Common myeloid progenitor, CD34-positive (primary cell): ENCODE measurements around the gene KLF12.

Experiments
- CTCF ChIA-PET: fragments of 350-600 bp; sonication (Branson Sonifier 250); formaldehyde crosslinking; loops from one replicate; lab custom pipeline; 2021; ENCODE audit warnings: antibody characterized with exemption; lab: Charles Lee
- POLR2A ChIA-PET: fragments of 350-600 bp; sonication (Branson Sonifier 250); formaldehyde crosslinking; loops from one replicate; lab custom pipeline; 2021; ENCODE audit warnings: antibody characterized with exemption; lab: Charles Lee
- DNase-seq, 3 donors: peaks; one replicate each; pipeline versions ENCODE4 v3.0.0 to v3.0.0-alpha.2; 2013
- H3K27ac ChIP-seq, 2 experiments: 1 replicate in 1 of 2; 2 replicates in 1 of 2; pipeline ENCODE4 v1.7.0; 2013; ENCODE audit warnings: inconsistent platforms in 2 of 2, low read length in 2 of 2, mild to moderate bottlenecking in 2 of 2, low read depth in 1 of 2, moderate library complexity in 1 of 2; ENCODE audit not compliant: severe bottlenecking in 2 of 2, insufficient read depth in 1 of 2, poor library complexity in 1 of 2
- H3K27me3 ChIP-seq, 5 experiments: replicated peaks in 2 of 5; 1 replicate in 3 of 5; 2 replicates in 2 of 5; pipeline versions ENCODE4 v1.6.1 to v1.7.0; 2013; ENCODE audit warnings: low read length in 4 of 5, mild to moderate bottlenecking in 2 of 5, moderate library complexity in 2 of 5, inconsistent platforms in 1 of 5; ENCODE audit not compliant: insufficient read depth in 5 of 5, control insufficient read depth in 4 of 5
- H3K36me3 ChIP-seq, 4 experiments: 1 replicate in 2 of 4; 2 replicates in 2 of 4; pipeline versions ENCODE4 v1.6.1 to v1.7.0; 2013; ENCODE audit warnings: low read length in 3 of 4, control low read depth in 1 of 4, mild to moderate bottlenecking in 1 of 4; ENCODE audit not compliant: control insufficient read depth in 4 of 4, insufficient read depth in 4 of 4
- H3K4me1 ChIP-seq, 4 experiments: 1 replicate in 3 of 4; 2 replicates in 1 of 4; pipeline versions ENCODE4 v1.6.1 to v1.7.1; 2013; ENCODE audit warnings: low read length in 3 of 4, mild to moderate bottlenecking in 3 of 4, control low read depth in 1 of 4, inconsistent platforms in 1 of 4, moderate library complexity in 1 of 4; ENCODE audit not compliant: control insufficient read depth in 4 of 4, insufficient read depth in 4 of 4; ENCODE audit errors: control extremely low read depth in 1 of 4
- H3K4me3 ChIP-seq, 7 experiments: 1 replicate in 4 of 7; 2 replicates in 3 of 7; pipeline versions ENCODE4 v1.5.1 to v1.7.0; 2013; ENCODE audit warnings: mild to moderate bottlenecking in 7 of 7, low read length in 6 of 7, moderate library complexity in 6 of 7, inconsistent platforms in 2 of 7, low read depth in 2 of 7, control low read depth in 1 of 7; ENCODE audit not compliant: insufficient read depth in 4 of 7, control insufficient read depth in 1 of 7; ENCODE audit errors: extremely low read depth in 1 of 7
- H3K9me3 ChIP-seq, 5 experiments: 1 replicate in 4 of 5; 2 replicates in 1 of 5; pipeline versions ENCODE4 v1.6.1 to v1.7.1; 2013; ENCODE audit warnings: low read length in 4 of 5, mild to moderate bottlenecking in 2 of 5, inconsistent platforms in 1 of 5, low read depth in 1 of 5, moderate library complexity in 1 of 5; ENCODE audit not compliant: control insufficient read depth in 4 of 5, insufficient read depth in 2 of 5; ENCODE audit errors: control extremely low read depth in 1 of 5
- WGBS: methylation state at CpG from one replicate; pipeline ENCODE4 v1.1.5; 2013; ENCODE audit not compliant: insufficient coverage; 5-methylcytosine and 5-hydroxymethylcytosine counted together

KLF12 gene

DNA sequence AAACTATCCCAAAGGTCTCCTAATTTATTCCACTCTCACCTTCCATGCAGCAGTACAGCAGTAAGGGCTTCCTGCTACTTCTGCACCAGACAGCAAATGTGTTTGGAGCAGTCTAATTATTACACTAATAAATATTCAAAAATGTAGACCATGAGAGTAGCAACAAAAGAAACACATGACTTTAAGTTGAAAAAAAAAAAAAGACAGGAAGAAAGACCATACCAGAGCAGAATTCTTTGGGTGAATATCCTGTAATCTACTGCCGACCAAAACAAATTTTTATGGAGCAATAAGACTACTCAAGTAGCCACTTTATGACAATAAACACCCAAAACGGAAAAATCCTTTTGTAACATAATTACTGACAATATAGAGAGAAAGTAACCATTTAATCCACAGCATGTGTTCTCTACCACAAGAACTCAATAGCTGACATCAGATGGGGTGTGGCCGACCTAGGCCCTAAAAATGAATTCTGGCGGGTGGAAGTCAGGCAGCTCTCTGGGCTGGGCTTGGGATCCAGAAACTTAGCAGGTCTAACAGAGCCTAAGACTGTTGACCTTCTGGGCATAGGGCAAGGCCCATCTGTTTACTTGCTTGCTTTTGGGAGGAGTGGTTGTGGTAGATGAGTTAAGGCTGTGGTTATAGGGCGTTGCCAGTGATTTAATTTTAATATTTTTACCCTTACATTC is 4.6 kb downstream of the KLF12 start:
- Histone ChIP-seq H3K36me3 (no peaks in the 10 kb centered on the region), H3K27ac (no peak overlapping the region), H3K4me3 (no peak overlapping the region), H3K4me1 (peaks cover 7 to 13% (median 10%) of the 10 kb centered on the region in 4 experiments), H3K27me3 (no peaks in the 10 kb centered on the region), H3K9me3 (no peaks in the 10 kb centered on the region)
- CTCF ChIA-PET, result interaction anchor here (0.6 to 1.5 kb wide), 2 partner anchors 10 to 345 kb away, joined by 3 read pairs; no protein-coding TSS in a partner anchor
- POLR2A ChIA-PET, result no interaction called here
- DNase-seq, result peak in 2 of 3 donors; percentile 11 to 39
- 100% methylated on average over 1 of the region's 5 CpGs for WGBS

DNA sequence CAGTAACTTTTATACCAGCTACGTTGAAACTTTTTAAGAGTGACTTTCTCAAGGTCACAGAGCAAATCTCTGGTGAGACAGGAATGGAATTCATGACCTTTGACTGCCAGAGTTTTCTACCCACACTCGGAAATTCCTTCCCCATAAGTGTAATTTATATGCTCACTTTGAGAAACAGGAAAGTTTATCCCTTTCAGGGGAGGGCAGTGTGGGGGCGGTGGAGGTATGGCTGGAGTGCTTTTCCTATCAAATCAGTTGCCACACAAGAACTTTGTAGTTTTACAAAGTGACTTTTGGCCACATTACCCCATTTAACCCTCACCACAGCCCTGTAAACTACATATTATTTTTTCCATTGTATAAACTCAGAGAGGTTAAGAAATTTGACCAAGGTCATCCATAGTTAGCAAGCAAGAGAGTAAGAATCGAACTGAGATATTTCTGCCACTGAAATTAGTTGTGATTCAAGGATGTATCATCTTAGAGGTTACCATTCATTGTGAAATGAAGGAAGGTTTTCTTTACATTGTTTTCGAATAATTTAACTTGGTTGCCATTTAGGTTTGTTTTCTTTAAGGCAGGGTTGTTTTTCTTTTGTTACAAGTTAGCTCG is 5.9 kb downstream of the KLF12 start:
- H3K36me3 ChIP-seq, result no peaks in the 10 kb centered on the region
- CTCF ChIA-PET, result interaction anchor here (0.8 kb wide), 1 partner anchor 29 kb away, joined by 3 read pairs; no protein-coding TSS in a partner anchor
- H3K27ac ChIP-seq, result no peak overlapping the region
- H3K4me1 ChIP-seq, result peaks cover 7 to 12% (median 8%) of the 10 kb centered on the region in 4 experiments
- H3K4me3 ChIP-seq, result no peak overlapping the region
- DNase-seq, result no peak
- POLR2A ChIA-PET, result no interaction called here
- 87% methylated on average over 3 of the region's 6 CpGs for WGBS
- no peaks in the 10 kb centered on the region for H3K27me3 ChIP-seq
- peaks cover 0 to under 1% (median 0%) of the 10 kb centered on the region in 5 experiments for H3K9me3 ChIP-seq

- no CpG with 5 or more reads among the region's 4 CpGs for WGBS
- ChIA-PET CTCF (no interaction called here), POLR2A (no interaction called here)
- no peak overlapping the region for H3K27ac ChIP-seq
- no peak for DNase-seq
- H3K36me3 ChIP-seq, result peaks cover 0 to 5% (median under 1%) of the 10 kb centered on the region in 4 experiments
- H3K27me3 ChIP-seq, result no peaks in the 10 kb centered on the region
- peaks cover 3 to 38% (median 19%) of the 10 kb centered on the region in 5 experiments for H3K9me3 ChIP-seq
- no peak overlapping the region for H3K4me3 ChIP-seq
- no peaks in the 10 kb centered on the region for H3K4me1 ChIP-seq
Measured at GRCh38 chr13:74118328-74118727, 15.9 kb downstream of the KLF12 start.

DNA sequence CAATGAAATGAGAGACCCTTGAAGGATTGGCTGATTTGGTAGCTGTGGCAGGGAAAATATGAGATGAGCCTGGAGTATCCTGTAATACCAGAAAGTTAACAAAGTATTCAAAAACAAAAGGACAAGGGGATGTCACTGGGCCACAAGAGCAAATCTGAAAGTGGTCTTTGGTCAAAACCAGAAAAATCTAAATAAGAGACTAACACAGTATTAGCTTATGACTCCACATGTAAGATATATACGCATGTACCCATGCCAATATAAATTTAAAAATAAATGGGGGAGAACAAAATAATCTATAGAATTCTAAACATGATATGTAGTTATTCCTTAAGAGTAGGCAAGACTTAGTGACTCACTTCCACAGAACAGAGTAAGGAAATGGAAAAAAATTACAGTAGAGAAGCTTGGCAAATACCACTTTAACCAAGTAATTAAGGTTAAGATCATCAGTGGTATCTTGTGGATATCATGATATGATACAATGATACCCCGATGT is 16.9 kb downstream of the KLF12 start:
- Histone ChIP-seq H3K36me3 (peaks cover 0 to 5% (median under 1%) of the 10 kb centered on the region in 4 experiments), H3K4me3 (no peak overlapping the region), H3K4me1 (no peaks in the 10 kb centered on the region), H3K9me3 (peaks cover 3 to 35% (median 19%) of the 10 kb centered on the region in 5 experiments), H3K27me3 (no peaks in the 10 kb centered on the region), H3K27ac (no peak overlapping the region)
- CTCF ChIA-PET, result no interaction called here
- POLR2A ChIA-PET, result no interaction called here
- no peak for DNase-seq
- WGBS, result 100% methylated on average over 1 of the region's 2 CpGs

- Histone ChIP-seq H3K4me3 (no peak overlapping the region), H3K27me3 (no peaks in the 10 kb centered on the region), H3K36me3 (peaks cover 0 to 3% (median under 1%) of the 10 kb centered on the region in 4 experiments), H3K27ac (no peak overlapping the region), H3K4me1 (no peaks in the 10 kb centered on the region), H3K9me3 (peaks cover 3 to 29% (median 12%) of the 10 kb centered on the region in 5 experiments)
- ChIA-PET POLR2A (no interaction called here), CTCF (no interaction called here)
- no peak for DNase-seq
- WGBS, result 88% methylated on average over 1 of the region's 2 CpGs
Measured at GRCh38 chr13:74115133-74115532, 19.1 kb downstream of the KLF12 start.

DNA sequence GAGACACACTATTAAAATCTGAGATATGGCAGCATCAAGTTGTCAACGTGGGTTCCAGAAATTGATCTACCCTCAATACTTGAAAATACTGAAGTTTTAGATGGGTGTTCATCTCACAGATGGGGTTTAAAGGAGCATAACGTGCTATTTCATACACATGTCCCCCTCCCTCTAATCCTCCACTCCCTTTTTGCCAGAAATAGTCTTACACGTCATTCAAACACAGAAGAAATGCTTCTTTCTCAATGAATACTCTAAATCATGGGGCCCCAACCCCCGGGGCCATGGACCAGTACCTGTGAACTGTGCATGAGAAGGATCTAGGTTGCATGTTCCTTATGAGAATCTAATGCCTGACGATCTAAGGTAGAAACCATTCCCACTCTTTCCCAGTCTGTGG is 19.6 kb downstream of the KLF12 start:
- no peak for DNase-seq
- POLR2A ChIA-PET, result no interaction called here
- H3K36me3 ChIP-seq, result peaks cover 0 to 3% (median under 1%) of the 10 kb centered on the region in 4 experiments
- H3K27ac ChIP-seq, result no peak overlapping the region
- CTCF ChIA-PET, result no interaction called here
- H3K4me3 ChIP-seq, result no peak overlapping the region
- H3K9me3 ChIP-seq, result peaks cover 3 to 27% (median 10%) of the 10 kb centered on the region in 5 experiments
- 100% methylated on average over 4 of the region's 5 CpGs for WGBS
- no peaks in the 10 kb centered on the region for H3K27me3 ChIP-seq
- no peaks in the 10 kb centered on the region for H3K4me1 ChIP-seq

GRCh38 chr13:74114202-74114601 is 20.0 kb downstream of the KLF12 start:
- CTCF ChIA-PET, result no interaction called here
- no peak overlapping the region for H3K4me3 ChIP-seq

More at GRCh38 chr13:74114202-74114601, 20.0 kb downstream of the KLF12 start:
- H3K9me3 ChIP-seq, result peaks cover 3 to 24% (median 9%) of the 10 kb centered on the region in 5 experiments
- POLR2A ChIA-PET, result no interaction called here
- no peak for DNase-seq
- no peaks in the 10 kb centered on the region for H3K36me3 ChIP-seq
- H3K27ac ChIP-seq, result no peak overlapping the region
- no CpG with 5 or more reads among the region's 1 CpG for WGBS
- H3K27me3 ChIP-seq, result no peaks in the 10 kb centered on the region
- no peaks in the 10 kb centered on the region for H3K4me1 ChIP-seq
